GM19324 (cell line): ENCODE measurements around the gene SSR1.

ENCODE experiments used
- ATAC-seq: cut with Tn5 transposase; IDR thresholded peaks from one replicate; pipeline ENCODE4 v1.9.1; 2021; ENCODE audit warnings: mild to moderate bottlenecking, moderate library complexity; ENCODE audit not compliant: unreplicated experiment, low FRiP score

Gene SSR1

GRCh38 chr6:7261032-7261841, 51.8 kb downstream of the SSR1 start:
- ATAC-seq: no peak

GRCh38 chr6:7260291-7261031, 52.5 kb downstream of the SSR1 start:
- no peak for ATAC-seq

GRCh38 chr6:7258231-7258763, 54.7 kb downstream of the SSR1 start:
- no peak for ATAC-seq

GRCh38 chr6:7257521-7258230, 55.3 kb downstream of the SSR1 start:
- ATAC-seq: no peak

GRCh38 chr6:7256785-7257184, 56.2 kb downstream of the SSR1 start:
- no peak for ATAC-seq

- ATAC-seq: no peak
Measured at GRCh38 chr6:7255918-7256317, 57.1 kb downstream of the SSR1 start.

GRCh38 chr6:7254980-7255835, 57.8 kb downstream of the SSR1 start:
- ATAC-seq: no peak

GRCh38 chr6:7252390-7252789, 60.6 kb downstream of the SSR1 start:
- no peak for ATAC-seq

- ATAC-seq: no peak
Measured at GRCh38 chr6:7251646-7252260, 61.2 kb downstream of the SSR1 start.

GRCh38 chr6:7250812-7251211, 62.2 kb downstream of the SSR1 start:
- ATAC-seq: no peak

GRCh38 chr6:7249946-7250643, 62.9 kb downstream of the SSR1 start:
- ATAC-seq: no peak

- no peak for ATAC-seq
Measured at GRCh38 chr6:7249391-7249790, 63.6 kb downstream of the SSR1 start.

- ATAC-seq: no peak
Measured at GRCh38 chr6:7247828-7248227, 65.2 kb downstream of the SSR1 start.

GRCh38 chr6:7247179-7247456, 65.9 kb downstream of the SSR1 start:
- ATAC-seq: no peak

- no peak for ATAC-seq
Measured at GRCh38 chr6:7246401-7247178, 66.4 kb downstream of the SSR1 start.

- ATAC-seq: no peak
Measured at GRCh38 chr6:7245668-7246393, 67.2 kb downstream of the SSR1 start.

- ATAC-seq: no peak
Measured at GRCh38 chr6:7243179-7243981, 69.6 kb downstream of the SSR1 start.
